Measurements from ENCODE around the gene PLEKHG4.

The PLEKHG4 gene

DNA sequence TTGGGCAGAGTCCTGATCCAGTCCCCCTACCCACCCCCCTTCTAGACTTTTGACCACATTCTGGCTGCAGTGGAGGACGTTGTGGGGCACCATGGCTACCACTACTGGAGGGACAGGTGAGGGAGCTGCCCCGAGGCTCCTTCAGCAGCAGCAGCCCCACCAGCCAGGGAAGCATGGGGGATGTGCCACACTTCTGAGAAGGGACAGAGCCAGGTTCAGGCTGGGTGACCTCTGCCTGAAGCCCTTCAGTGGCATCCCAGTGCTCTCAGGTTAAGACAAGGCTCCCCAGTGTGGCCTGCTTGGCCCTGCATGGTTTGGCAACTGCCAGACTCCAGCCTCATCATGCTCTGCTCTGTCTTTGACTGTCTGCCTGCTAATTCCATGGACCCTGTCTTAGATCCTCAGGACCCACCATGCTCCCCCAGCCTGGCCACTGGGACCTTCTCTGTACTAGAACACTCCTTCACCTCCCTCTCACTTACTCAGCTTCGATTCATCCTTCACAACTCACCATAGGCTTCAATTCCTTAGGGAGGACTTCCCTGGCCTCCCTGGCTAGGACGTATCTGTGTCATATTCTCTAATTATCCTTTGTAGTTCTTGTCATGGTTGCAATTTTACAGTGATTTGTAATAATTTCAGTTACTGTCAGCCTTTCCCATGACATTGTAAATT is 21.7 kb upstream of the PLEKHG4 start:
- H3K4me3 ChIP-seq (ENCODE audit: low read depth, low read length): no peak overlapping the region
- peaks cover 2% of the 10 kb centered on the region for H3K36me3 ChIP-seq (ENCODE audit: control insufficient read depth, insufficient read depth, low read length)
- no peak overlapping the region for H3K9ac ChIP-seq (ENCODE audit: low read depth, low read length)
- H3K9me3 ChIP-seq (ENCODE audit: control insufficient read depth, insufficient read depth, low read length): no peaks in the 10 kb centered on the region
- no peaks in the 10 kb centered on the region for H3K4me1 ChIP-seq (ENCODE audit: control insufficient read depth, insufficient read depth, low read length)
- H3K27me3 ChIP-seq (ENCODE audit: control insufficient read depth, insufficient read depth, low read length): no peaks in the 10 kb centered on the region

DNA sequence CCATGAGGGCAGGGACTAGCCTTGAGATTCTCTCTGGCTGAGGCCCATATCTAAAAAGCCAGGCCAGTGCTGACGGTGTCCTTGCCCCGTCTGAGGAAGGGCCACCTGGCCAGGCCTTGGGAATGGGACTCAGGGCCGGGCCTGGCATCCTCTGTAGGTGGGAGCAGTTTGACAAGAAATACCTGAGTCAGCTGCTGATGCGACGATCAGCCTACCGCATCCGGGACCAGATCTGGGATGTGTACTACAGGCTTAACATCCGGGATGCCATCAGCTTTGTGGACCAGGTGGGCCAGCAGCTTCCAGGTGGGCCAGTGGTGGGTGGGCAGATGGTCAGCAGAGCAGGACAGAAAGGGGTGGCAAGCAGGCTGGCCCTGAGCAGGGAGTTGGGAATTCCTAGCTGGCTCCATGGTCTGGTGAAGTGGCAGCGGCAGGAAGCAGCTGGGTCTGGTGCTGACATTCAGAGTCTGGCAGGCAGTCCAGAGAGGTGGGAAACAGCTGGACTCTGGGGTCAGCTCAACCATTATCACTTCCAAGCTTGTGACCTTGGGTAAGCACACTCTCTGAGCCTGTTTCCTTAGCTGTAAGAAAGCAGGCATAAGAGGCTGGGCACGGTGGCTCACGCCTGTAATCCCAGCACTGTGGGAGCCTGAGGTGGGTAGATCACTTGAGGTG is 21.0 kb upstream of the PLEKHG4 start:
- Histone ChIP-seq H3K27me3 (ENCODE audit: control insufficient read depth, insufficient read depth, low read length) (no peaks in the 10 kb centered on the region), H3K4me3 (ENCODE audit: low read depth, low read length) (no peak overlapping the region), H3K9me3 (ENCODE audit: control insufficient read depth, insufficient read depth, low read length) (no peaks in the 10 kb centered on the region), H3K36me3 (ENCODE audit: control insufficient read depth, insufficient read depth, low read length) (peaks cover 2% of the 10 kb centered on the region), H3K9ac (ENCODE audit: low read depth, low read length) (no peak overlapping the region), H3K4me1 (ENCODE audit: control insufficient read depth, insufficient read depth, low read length) (no peaks in the 10 kb centered on the region)

DNA sequence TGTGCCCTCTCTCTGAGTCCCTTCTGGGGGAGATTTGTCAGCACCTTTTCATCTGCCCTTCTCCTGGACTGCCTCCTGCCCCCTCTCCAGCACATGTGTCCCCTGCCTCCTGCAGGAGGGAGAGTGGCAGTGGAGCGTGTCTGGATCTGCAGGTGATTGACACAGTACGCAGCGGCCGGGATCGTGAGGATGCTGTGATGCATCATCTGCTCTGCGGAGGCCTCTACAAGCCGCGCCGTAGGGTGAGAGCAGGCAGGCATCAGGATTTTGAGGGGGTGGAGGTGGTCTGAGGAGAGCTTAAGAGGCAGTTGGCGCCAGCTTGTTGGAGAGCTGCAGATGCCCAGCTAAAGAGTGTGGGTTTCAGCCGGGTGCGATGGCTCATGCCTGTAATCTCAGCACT is 19.6 kb upstream of the PLEKHG4 start:
- H3K9me3 ChIP-seq (ENCODE audit: control insufficient read depth, insufficient read depth, low read length): no peaks in the 10 kb centered on the region
- no peaks in the 10 kb centered on the region for H3K27me3 ChIP-seq (ENCODE audit: control insufficient read depth, insufficient read depth, low read length)
- no peak overlapping the region for H3K9ac ChIP-seq (ENCODE audit: low read depth, low read length)
- no peak overlapping the region for H3K4me3 ChIP-seq (ENCODE audit: low read depth, low read length)
- peaks cover 2% of the 10 kb centered on the region for H3K36me3 ChIP-seq (ENCODE audit: control insufficient read depth, insufficient read depth, low read length)
- H3K4me1 ChIP-seq (ENCODE audit: control insufficient read depth, insufficient read depth, low read length): no peaks in the 10 kb centered on the region

DNA sequence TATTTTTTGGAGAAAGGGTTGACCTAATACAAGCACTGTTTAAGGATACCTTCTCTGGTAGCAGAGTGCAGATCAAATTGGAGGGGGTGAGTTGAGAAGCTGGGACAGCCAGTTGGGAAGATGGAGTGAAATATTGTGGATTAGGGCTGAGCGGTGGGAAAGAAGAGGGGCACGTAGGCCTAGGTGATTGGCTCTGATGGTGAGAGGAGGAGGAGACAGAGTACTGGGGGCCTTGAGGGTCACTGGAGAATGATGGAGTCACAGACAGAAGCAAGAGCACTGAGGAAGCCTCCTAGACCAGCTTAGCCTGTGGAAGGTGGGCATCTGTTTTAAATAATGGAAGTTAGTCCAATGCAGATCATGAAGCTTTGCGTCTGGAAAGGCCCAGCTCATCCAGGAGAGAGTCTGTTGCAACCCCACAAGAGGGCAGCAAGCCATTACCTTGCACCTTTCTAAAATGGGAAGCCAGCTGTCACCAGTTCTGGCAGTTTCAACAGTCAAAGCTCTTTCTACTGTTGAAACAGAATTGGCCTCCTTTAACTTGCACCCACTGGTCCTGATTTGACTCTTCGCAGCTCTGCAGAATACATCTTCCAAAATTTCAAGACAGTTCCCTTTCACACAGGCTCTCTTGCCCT is 18.8 kb upstream of the PLEKHG4 start:
- no peak overlapping the region for H3K4me3 ChIP-seq (ENCODE audit: low read depth, low read length)
- H3K27me3 ChIP-seq (ENCODE audit: control insufficient read depth, insufficient read depth, low read length): no peaks in the 10 kb centered on the region
- peaks cover 2% of the 10 kb centered on the region for H3K36me3 ChIP-seq (ENCODE audit: control insufficient read depth, insufficient read depth, low read length)
- no peaks in the 10 kb centered on the region for H3K4me1 ChIP-seq (ENCODE audit: control insufficient read depth, insufficient read depth, low read length)
- no peaks in the 10 kb centered on the region for H3K9me3 ChIP-seq (ENCODE audit: control insufficient read depth, insufficient read depth, low read length)
- no peak overlapping the region for H3K9ac ChIP-seq (ENCODE audit: low read depth, low read length)

DNA sequence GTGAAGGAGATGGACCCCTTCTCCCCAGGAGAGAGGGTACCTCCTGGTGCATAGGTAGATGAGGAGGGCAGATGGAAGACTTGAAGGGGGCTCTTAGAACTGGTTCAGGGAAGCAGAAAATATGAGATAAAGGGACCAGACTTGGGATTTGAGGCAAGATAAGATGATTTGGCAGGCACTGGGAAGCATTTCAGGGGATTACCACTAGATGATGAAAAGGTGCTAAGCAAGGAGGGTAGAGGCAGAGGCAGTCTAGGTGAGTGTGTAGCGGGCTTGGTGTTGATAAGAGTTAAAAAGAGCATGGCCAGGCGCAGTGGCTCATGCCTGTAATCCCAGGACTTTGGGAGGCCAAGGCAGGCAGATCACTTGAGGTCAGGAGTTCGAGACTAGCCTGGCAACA is 16.1 kb upstream of the PLEKHG4 start:
- Histone ChIP-seq H3K9ac (ENCODE audit: low read depth, low read length) (no peak overlapping the region), H3K4me3 (ENCODE audit: low read depth, low read length) (no peak overlapping the region)

DNA sequence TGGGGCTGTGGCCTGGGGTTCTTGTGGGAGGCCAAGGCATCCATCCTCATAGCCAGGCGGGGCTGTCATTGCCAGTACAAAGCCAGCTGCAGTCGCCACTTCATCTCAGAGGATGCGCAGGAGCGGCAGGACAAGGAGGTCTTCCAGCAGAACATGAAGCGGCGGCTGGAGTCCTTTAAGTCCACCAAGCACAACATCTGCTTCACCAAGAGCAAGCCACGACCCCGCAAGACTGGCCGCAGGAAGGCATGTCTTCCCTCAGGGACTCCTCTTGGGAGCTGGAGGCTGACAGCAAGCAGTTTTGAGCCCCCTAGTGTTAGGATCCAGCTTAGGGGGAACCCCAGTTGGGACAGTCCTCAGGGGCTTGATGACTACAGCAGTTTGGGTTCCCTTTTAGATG is 15.1 kb upstream of the PLEKHG4 start:
- Histone ChIP-seq H3K9me3 (ENCODE audit: control insufficient read depth, insufficient read depth, low read length) (no peaks in the 10 kb centered on the region), H3K36me3 (ENCODE audit: control insufficient read depth, insufficient read depth, low read length) (no peaks in the 10 kb centered on the region), H3K4me3 (ENCODE audit: low read depth, low read length) (no peak overlapping the region), H3K27me3 (ENCODE audit: control insufficient read depth, insufficient read depth, low read length) (no peaks in the 10 kb centered on the region), H3K9ac (ENCODE audit: low read depth, low read length) (no peak overlapping the region), H3K4me1 (ENCODE audit: control insufficient read depth, insufficient read depth, low read length) (no peaks in the 10 kb centered on the region)

More for the DNA sequence above, 16.1 kb upstream of the PLEKHG4 start:
- H3K4me1 ChIP-seq (ENCODE audit: control insufficient read depth, insufficient read depth, low read length): no peaks in the 10 kb centered on the region
- H3K36me3 ChIP-seq (ENCODE audit: control insufficient read depth, insufficient read depth, low read length): no peaks in the 10 kb centered on the region
- no peaks in the 10 kb centered on the region for H3K9me3 ChIP-seq (ENCODE audit: control insufficient read depth, insufficient read depth, low read length)
- H3K27me3 ChIP-seq (ENCODE audit: control insufficient read depth, insufficient read depth, low read length): no peaks in the 10 kb centered on the region

DNA sequence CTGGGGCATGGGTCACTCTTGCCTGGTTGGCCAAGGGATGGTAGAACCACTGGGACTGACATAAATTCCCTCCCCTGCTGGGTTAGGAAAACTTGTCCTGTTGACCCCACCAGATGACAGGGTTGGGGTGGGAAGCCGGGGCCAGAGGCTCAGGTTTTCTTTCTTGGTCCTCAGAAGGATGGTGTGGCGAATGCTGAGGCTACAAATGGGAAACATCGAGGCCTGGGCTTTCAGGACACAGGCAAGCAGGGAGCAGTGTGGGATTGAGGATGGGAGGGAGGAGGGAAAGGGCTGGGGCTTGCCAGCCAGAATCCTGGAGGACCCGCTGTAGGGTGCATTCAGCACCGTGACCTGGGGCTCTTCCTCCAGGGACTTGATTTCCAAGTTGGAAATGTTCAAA is 14.5 kb upstream of the PLEKHG4 start:
- no peak overlapping the region for H3K9ac ChIP-seq (ENCODE audit: low read depth, low read length)
- H3K9me3 ChIP-seq (ENCODE audit: control insufficient read depth, insufficient read depth, low read length): no peaks in the 10 kb centered on the region
- no peaks in the 10 kb centered on the region for H3K36me3 ChIP-seq (ENCODE audit: control insufficient read depth, insufficient read depth, low read length)
- H3K27me3 ChIP-seq (ENCODE audit: control insufficient read depth, insufficient read depth, low read length): no peaks in the 10 kb centered on the region
- H3K4me1 ChIP-seq (ENCODE audit: control insufficient read depth, insufficient read depth, low read length): peaks cover 3% of the 10 kb centered on the region
- H3K4me3 ChIP-seq (ENCODE audit: low read depth, low read length): no peak overlapping the region

DNA sequence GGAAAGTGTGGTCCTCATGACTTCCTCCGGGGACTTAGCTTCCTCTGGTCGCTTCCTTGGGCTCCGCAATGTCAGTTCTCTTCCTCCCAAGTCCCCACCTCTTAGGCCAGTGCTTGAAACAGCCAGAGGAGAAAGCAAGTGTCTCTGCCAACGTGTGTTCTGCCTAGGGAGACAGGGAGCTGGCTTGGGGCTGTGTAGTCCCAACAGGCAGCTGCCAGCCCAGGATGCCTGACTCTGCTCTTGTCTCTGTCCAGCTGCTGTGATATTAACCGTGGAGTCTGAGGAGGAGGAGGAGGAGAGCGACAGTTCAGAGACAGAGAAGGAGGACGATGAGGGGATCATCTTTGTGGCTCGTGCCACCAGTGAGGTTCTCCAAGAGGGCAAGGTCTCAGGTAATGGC is 13.5 kb upstream of the PLEKHG4 start:
- H3K9me3 ChIP-seq (ENCODE audit: control insufficient read depth, insufficient read depth, low read length): no peaks in the 10 kb centered on the region
- H3K27me3 ChIP-seq (ENCODE audit: control insufficient read depth, insufficient read depth, low read length): no peaks in the 10 kb centered on the region
- no peaks in the 10 kb centered on the region for H3K36me3 ChIP-seq (ENCODE audit: control insufficient read depth, insufficient read depth, low read length)
- H3K4me3 ChIP-seq (ENCODE audit: low read depth, low read length): no peak overlapping the region
- no peak overlapping the region for H3K9ac ChIP-seq (ENCODE audit: low read depth, low read length)
- peaks cover 3% of the 10 kb centered on the region for H3K4me1 ChIP-seq (ENCODE audit: control insufficient read depth, insufficient read depth, low read length)

DNA sequence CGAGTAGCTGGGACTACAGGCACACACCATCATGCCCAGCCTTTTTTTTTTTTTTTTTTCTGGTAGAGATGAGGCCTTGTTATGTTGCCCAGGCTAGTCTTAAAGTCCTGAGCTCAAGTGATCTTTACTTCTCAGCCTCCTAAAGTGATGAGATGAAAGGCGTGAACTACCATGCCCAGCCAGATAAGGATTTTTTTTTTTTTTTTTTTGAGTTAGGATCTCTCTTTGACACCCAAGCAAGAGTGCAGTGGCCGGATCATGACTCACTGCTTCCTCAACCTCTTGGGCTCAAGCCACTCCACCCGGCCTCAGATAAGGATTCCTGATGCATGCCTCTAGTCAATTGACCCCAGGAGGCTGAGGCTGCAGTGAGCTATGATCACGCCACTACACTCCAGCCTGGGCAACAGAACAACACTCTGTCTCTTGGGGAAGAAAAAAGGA is 11.2 kb upstream of the PLEKHG4 start:
- no peaks in the 10 kb centered on the region for H3K9me3 ChIP-seq (ENCODE audit: control insufficient read depth, insufficient read depth, low read length)
- H3K4me1 ChIP-seq (ENCODE audit: control insufficient read depth, insufficient read depth, low read length): peaks cover 3% of the 10 kb centered on the region
- no peaks in the 10 kb centered on the region for H3K36me3 ChIP-seq (ENCODE audit: control insufficient read depth, insufficient read depth, low read length)
- no peak overlapping the region for H3K9ac ChIP-seq (ENCODE audit: low read depth, low read length)
- H3K27me3 ChIP-seq (ENCODE audit: control insufficient read depth, insufficient read depth, low read length): no peaks in the 10 kb centered on the region
- no peak overlapping the region for H3K4me3 ChIP-seq (ENCODE audit: low read depth, low read length)

DNA sequence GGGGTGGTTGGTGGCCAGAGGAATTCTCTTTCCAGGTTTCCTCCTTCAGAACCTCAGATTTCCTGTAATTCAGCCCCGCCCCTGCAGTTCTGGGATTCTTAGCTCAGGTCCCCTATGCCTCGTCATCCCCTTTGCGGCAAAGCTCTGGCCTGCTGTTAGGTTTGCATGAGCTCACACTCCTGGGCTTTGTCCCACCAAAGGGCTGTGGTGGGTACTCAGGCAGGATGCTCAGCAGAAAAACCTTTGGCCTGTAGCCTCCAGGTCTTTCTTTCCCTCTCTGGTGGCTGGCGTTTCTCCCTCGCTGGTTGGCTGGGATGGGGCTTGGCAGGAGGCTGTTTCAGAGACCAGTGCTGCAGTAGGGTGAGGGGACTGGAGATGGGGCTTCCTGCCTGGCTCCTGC is 9.6 kb upstream of the PLEKHG4 start:
- Histone ChIP-seq H3K4me1 (ENCODE audit: control insufficient read depth, insufficient read depth, low read length) (peaks cover 3% of the 10 kb centered on the region), H3K4me3 (ENCODE audit: low read depth, low read length) (no peak overlapping the region), H3K36me3 (ENCODE audit: control insufficient read depth, insufficient read depth, low read length) (no peaks in the 10 kb centered on the region), H3K9me3 (ENCODE audit: control insufficient read depth, insufficient read depth, low read length) (no peaks in the 10 kb centered on the region), H3K9ac (ENCODE audit: low read depth, low read length) (no peak overlapping the region), H3K27me3 (ENCODE audit: control insufficient read depth, insufficient read depth, low read length) (no peaks in the 10 kb centered on the region)

DNA sequence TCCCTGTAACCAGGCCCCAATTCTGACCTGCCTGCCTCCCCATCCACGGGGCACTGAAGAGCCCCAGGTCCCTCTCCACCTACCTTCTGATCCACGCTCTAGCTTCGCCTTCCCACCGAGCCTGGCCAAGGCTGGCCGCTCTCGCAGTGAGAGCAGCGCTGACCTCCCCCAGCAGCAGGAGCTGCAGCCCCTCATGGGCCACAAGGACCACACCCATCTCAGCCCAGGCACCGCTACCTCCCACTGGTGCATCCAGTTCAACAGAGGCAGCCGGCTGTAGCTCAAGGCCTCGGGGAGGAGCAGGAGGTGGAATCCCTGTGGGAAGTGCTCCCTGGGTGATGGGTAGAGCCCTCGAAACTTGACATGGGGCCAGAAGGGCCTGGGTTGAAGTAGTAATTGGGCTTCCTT is 8.4 kb upstream of the PLEKHG4 start:
- no peak overlapping the region for H3K4me3 ChIP-seq (ENCODE audit: low read depth, low read length)
- H3K36me3 ChIP-seq (ENCODE audit: control insufficient read depth, insufficient read depth, low read length): no peaks in the 10 kb centered on the region
- H3K9ac ChIP-seq (ENCODE audit: low read depth, low read length): no peak overlapping the region
- H3K9me3 ChIP-seq (ENCODE audit: control insufficient read depth, insufficient read depth, low read length): no peaks in the 10 kb centered on the region
- peaks cover 3% of the 10 kb centered on the region for H3K4me1 ChIP-seq (ENCODE audit: control insufficient read depth, insufficient read depth, low read length)
- no peaks in the 10 kb centered on the region for H3K27me3 ChIP-seq (ENCODE audit: control insufficient read depth, insufficient read depth, low read length)

DNA sequence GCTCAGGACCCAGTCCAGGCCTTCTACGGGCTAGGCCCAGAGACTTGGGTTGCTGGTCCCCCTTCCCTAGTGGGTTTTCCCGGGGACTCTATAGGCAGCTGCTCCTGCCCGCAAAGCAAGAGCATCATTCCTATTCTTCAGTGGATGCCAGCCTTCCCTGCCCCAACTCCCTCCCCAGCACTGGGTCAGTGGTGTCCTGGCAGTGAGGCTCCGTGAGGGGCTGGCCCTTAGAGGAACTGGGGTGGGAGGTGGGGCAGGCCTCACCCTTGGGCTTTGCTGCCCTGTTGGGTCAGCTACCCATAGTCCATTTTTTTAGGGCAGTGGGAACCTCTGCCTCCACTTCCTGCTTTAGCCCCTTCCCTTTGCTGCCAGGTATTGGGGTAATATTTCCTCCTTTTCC is 7.9 kb upstream of the PLEKHG4 start:
- Histone ChIP-seq H3K9me3 (ENCODE audit: control insufficient read depth, insufficient read depth, low read length) (no peaks in the 10 kb centered on the region), H3K4me3 (ENCODE audit: low read depth, low read length) (no peak overlapping the region), H3K36me3 (ENCODE audit: control insufficient read depth, insufficient read depth, low read length) (no peaks in the 10 kb centered on the region), H3K27me3 (ENCODE audit: control insufficient read depth, insufficient read depth, low read length) (no peaks in the 10 kb centered on the region), H3K9ac (ENCODE audit: low read depth, low read length) (no peak overlapping the region), H3K4me1 (ENCODE audit: control insufficient read depth, insufficient read depth, low read length) (peaks cover 3% of the 10 kb centered on the region)

Measured in iPS-15b (cell line).